ENCODE measurements around the gene PCGF1. TPM values are rescaled to one million over a fixed set of nuclear protein-coding genes. Genes with fewer than 3 reads are reported as not detected.

PCGF1 gene
- total and polyA plus RNA-seq, 2 of the 13 experiments (the other 11 are each of a cell fraction or from before 2014, with no cell fraction given): 20.4 to 22.6 TPM

DNA sequence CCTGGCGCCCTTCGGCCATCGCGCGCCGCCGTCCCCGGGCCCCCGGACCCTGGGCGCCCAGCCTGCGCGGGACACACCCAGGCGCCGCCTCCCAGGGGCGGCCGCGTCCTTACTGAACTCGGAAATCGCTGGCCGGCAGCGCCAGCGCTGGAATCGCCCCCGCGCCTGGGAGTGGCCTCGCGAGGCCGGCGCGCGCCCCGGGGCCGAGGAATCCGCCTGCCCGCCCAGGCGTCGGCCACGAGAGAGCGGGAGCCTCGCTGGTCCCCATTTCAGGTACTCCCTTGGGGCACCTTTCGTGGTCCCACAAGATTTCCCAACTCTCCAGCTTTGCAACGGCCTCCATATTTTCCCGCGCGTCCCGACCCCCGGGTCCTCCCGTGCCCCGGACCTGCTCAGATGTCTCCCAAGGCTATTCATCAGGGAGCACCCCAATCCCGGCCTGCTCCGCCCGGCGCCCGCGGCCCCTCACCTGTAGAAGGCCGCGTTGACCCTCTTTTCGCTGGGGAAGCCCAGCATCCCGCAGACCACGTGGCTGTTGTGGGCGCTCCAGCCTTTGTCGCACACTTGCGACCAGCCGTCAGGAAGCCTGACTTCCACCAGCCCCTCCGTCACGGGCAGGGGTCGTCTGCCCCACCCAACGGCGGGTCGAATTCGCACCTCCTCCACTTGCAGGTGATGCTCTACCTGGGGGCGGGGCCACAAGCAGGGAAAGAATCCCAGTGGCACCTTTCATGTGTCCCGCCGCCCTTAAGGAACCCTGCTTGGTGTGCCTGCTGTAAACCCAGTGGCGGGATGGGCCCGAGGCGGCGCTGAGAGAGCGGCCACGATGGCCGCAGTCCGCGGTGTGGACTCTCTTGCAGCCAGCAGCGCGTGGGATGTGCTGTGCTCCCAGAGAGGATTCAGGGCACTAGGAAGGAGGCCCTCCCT lies 41.7 kb upstream of the PCGF1 start (continued):
- 0 out of 2 replicates have a peak, but pooled peaks have one; percentile 18 for TF ChIP-seq ESRRA (CRISPR knock-in tag; IDR thresholded peaks at IDR 0.05; ENCODE audit: low read depth)
- TF ChIP-seq, protein P1, sequence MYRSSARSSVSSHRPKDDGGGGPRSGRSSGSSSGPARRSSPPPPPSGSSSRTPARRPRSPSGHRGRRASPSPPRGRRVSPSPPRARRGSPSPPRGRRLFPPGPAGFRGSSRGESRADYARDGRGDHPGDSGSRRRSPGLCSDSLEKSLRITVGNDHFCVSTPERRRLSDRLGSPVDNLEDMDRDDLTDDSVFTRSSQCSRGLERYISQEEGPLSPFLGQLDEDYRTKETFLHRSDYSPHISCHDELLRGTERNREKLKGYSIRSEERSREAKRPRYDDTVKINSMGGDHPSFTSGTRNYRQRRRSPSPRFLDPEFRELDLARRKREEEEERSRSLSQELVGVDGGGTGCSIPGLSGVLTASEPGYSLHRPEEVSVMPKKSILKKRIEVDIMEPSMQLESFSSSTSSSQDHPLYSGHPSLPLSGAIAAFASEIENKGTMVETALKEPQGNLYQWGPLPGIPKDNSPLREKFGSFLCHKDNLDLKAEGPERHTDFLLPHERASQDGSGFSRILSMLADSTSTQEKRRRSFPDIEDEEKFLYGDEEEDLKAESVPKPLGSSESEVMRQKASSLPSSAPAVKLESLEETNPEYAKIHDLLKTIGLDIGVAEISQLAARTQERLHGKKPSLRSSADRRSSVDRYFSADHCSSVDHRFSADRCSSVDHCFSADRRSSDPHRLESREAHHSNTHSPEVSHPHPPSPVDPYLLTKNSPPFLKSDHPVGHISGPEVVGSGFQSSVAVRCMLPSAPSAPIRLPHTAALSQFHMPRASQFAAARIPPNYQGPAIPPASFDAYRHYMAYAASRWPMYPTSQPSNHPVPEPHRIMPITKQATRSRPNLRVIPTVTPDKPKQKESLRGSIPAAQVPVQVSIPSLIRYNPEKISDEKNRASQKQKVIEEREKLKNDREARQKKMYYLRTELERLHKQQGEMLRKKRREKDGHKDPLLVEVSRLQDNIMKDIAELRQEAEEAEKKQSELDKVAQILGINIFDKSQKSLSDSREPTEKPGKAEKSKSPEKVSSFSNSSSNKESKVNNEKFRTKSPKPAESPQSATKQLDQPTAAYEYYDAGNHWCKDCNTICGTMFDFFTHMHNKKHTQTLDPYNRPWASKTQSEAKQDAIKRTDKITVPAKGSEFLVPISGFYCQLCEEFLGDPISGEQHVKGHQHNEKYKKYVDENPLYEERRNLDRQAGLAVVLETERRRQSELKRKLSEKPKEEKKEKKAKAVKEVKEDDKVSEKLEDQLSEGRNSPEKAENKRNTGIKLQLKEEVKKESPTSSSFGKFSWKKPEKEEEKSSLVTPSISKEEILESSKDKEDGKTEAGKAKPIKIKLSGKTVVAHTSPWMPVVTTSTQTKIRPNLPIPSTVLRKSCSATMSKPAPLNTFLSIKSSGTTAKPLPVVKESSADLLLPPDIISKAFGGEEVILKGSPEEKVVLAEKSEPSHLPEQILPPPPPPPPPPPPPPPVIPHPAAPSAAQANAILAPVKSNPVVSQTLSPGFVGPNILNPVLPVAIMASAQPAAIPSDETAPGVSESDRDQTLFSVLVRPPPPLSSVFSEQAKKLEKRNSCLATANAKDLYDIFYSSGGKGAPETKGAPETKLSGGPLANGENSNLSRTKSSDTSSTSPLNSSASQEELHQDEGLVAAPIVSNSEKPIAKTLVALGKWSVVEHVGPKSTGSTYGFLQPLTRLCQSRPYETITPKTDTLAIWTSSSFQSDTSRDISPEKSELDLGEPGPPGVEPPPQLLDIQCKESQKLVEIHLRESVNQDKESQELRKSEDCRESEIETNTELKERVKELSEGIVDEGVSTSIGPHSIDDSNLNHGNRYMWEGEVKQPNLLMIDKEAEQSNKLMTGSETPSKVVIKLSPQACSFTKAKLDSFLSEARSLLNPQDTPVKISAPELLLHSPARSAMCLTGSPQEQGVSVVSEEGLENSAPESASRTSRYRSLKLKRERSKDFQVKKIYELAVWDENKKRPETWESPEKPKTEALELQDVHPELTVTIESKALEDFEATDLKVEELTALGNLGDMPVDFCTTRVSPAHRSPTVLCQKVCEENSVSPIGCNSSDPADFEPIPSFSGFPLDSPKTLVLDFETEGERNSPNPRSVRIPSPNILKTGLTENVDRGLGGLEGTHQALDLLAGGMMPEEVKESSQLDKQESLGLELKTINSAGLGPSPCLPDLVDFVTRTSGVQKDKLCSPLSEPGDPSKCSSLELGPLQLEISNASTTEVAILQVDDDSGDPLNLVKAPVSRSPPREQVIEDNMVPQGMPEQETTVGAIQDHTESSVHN (CRISPR knock-in tag; IDR thresholded peaks at IDR 0.05): no peak
- peak; percentile 49; the same call in 1 of the 2 replicates for TF ChIP-seq ARHGAP35 (CRISPR knock-in tag; IDR thresholded peaks at IDR 0.05; ENCODE audit: borderline replicate concordance)
- TF ChIP-seq, protein P2, sequence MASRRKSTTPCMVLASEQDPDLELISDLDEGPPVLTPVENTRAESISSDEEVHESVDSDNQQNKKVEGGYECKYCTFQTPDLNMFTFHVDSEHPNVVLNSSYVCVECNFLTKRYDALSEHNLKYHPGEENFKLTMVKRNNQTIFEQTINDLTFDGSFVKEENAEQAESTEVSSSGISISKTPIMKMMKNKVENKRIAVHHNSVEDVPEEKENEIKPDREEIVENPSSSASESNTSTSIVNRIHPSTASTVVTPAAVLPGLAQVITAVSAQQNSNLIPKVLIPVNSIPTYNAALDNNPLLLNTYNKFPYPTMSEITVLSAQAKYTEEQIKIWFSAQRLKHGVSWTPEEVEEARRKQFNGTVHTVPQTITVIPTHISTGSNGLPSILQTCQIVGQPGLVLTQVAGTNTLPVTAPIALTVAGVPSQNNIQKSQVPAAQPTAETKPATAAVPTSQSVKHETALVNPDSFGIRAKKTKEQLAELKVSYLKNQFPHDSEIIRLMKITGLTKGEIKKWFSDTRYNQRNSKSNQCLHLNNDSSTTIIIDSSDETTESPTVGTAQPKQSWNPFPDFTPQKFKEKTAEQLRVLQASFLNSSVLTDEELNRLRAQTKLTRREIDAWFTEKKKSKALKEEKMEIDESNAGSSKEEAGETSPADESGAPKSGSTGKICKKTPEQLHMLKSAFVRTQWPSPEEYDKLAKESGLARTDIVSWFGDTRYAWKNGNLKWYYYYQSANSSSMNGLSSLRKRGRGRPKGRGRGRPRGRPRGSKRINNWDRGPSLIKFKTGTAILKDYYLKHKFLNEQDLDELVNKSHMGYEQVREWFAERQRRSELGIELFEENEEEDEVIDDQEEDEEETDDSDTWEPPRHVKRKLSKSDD (CRISPR knock-in tag; IDR thresholded peaks at IDR 0.05; ENCODE audit: low read depth): peak; percentile 77
- 0 out of 2 replicates have a peak, but pooled peaks have one; percentile 36 for TF ChIP-seq PCBP1 (IDR thresholded peaks at IDR 0.05; ENCODE audit: borderline replicate concordance, low read depth, low read length)
- TF ChIP-seq, protein P3, sequence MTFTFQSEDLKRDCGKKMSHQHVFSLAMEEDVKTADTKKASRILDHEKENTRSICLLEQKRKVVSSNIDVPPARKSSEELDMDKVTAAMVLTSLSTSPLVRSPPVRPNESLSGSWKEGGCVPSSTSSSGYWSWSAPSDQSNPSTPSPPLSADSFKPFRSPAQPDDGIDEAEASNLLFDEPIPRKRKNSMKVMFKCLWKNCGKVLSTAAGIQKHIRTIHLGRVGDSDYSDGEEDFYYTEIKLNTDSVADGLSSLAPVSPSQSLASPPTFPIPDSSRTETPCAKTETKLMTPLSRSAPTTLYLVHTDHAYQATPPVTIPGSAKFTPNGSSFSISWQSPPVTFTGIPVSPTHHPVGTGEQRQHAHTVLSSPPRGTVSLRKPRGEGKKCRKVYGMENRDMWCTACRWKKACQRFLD (CRISPR knock-in tag; IDR thresholded peaks at IDR 0.05; ENCODE audit: borderline replicate concordance): 0 out of 2 replicates have a peak, but pooled peaks have one; percentile 59
- no peak for TF ChIP-seq HOXA9 (CRISPR knock-in tag; IDR thresholded peaks at IDR 0.05; ENCODE audit: borderline replicate concordance)
- no peak for TF ChIP-seq NFIB (CRISPR knock-in tag; IDR thresholded peaks at IDR 0.05; ENCODE audit: borderline replicate concordance)
- TF ChIP-seq, protein P4, sequence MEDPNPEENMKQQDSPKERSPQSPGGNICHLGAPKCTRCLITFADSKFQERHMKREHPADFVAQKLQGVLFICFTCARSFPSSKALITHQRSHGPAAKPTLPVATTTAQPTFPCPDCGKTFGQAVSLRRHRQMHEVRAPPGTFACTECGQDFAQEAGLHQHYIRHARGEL (CRISPR knock-in tag; IDR thresholded peaks at IDR 0.05): no peak
- TF ChIP-seq, protein P5, sequence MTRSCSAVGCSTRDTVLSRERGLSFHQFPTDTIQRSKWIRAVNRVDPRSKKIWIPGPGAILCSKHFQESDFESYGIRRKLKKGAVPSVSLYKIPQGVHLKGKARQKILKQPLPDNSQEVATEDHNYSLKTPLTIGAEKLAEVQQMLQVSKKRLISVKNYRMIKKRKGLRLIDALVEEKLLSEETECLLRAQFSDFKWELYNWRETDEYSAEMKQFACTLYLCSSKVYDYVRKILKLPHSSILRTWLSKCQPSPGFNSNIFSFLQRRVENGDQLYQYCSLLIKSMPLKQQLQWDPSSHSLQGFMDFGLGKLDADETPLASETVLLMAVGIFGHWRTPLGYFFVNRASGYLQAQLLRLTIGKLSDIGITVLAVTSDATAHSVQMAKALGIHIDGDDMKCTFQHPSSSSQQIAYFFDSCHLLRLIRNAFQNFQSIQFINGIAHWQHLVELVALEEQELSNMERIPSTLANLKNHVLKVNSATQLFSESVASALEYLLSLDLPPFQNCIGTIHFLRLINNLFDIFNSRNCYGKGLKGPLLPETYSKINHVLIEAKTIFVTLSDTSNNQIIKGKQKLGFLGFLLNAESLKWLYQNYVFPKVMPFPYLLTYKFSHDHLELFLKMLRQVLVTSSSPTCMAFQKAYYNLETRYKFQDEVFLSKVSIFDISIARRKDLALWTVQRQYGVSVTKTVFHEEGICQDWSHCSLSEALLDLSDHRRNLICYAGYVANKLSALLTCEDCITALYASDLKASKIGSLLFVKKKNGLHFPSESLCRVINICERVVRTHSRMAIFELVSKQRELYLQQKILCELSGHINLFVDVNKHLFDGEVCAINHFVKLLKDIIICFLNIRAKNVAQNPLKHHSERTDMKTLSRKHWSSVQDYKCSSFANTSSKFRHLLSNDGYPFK (CRISPR knock-in tag; IDR thresholded peaks at IDR 0.05; ENCODE audit: borderline replicate concordance): no peak
